ENCODE data around the gene STARD7.

The STARD7 gene

DNA sequence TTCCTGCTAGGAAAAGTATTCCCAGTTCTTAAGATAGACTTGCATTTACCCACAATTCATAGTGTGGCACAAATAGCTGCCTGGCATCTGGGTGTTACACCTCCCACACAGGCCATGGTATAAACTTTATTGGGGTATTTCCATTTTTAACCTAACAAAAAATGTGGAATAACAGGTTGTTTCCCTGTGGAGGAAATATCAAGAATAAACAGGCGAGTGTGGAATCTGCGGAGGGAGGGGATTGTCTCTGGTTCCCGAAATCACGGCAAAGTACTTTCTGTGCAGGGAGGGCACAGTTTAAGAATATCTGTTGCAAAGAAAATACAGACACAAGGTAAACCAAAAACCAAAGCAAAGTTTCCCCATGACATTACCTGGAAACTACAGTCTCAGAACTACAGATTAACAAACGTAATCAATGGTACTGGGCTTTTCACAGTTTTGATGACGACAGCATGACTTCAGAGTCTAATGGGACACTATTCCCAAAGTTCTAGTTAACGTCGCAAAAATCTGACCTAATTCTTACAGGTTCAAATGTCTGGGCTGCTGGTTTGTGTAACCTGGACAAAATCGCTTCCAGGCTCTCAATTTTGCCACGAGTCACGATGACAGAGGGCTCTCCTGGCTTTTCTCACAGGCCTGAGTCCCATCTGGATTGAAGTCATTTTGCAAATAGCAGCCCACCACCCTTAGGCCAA lies 1.4 kb downstream of the STARD7 start:
- Histone ChIP-seq H3K9me3 (ENCODE audit: control insufficient read depth, low read depth, low read length) (no peaks in the 10 kb centered on the region), H3K9ac (ENCODE audit: low read length) (peak overlapping the region; percentile 83), H3K27ac (ENCODE audit: low read length) (peak overlapping the region; percentile 4), H3K36me3 (ENCODE audit: control insufficient read depth, low read depth, low read length) (peaks cover 4% of the 10 kb centered on the region), H3K4me1 (ENCODE audit: control insufficient read depth, low read depth, low read length) (peaks cover 25% of the 10 kb centered on the region), H3K4me3 (ENCODE audit: low read length) (peak overlapping the region; percentile 96), H3K27me3 (ENCODE audit: control insufficient read depth, insufficient read depth, low read length) (no peaks in the 10 kb centered on the region)

DNA sequence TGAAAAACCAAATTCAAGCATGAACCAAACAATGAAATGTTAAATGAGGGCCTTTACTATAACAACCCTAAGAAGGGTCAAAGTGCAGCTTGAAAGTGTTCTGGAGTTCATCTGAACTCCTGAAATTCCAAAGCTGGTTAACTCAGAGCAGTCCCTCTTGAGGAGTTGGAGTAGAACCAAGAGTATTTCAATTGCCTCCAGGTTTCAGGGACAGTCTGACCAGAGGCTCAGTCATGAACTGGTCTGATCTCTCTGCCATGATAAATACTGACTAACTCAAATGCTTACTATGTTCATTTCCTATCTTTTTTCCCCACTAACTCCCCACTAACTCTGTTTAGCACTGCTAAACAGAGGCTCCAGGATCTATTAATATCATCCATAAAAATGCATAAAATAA lies 2.7 kb downstream of the STARD7 start:
- H3K27me3 ChIP-seq (ENCODE audit: control insufficient read depth, insufficient read depth, low read length): no peaks in the 10 kb centered on the region
- no peak overlapping the region for H3K9ac ChIP-seq (ENCODE audit: low read length)
- H3K27ac ChIP-seq (ENCODE audit: low read length): no peak overlapping the region
- peaks cover 25% of the 10 kb centered on the region for H3K4me1 ChIP-seq (ENCODE audit: control insufficient read depth, low read depth, low read length)
- no peaks in the 10 kb centered on the region for H3K9me3 ChIP-seq (ENCODE audit: control insufficient read depth, low read depth, low read length)
- no peak overlapping the region for H3K4me3 ChIP-seq (ENCODE audit: low read length)
- peaks cover 4% of the 10 kb centered on the region for H3K36me3 ChIP-seq (ENCODE audit: control insufficient read depth, low read depth, low read length)

DNA sequence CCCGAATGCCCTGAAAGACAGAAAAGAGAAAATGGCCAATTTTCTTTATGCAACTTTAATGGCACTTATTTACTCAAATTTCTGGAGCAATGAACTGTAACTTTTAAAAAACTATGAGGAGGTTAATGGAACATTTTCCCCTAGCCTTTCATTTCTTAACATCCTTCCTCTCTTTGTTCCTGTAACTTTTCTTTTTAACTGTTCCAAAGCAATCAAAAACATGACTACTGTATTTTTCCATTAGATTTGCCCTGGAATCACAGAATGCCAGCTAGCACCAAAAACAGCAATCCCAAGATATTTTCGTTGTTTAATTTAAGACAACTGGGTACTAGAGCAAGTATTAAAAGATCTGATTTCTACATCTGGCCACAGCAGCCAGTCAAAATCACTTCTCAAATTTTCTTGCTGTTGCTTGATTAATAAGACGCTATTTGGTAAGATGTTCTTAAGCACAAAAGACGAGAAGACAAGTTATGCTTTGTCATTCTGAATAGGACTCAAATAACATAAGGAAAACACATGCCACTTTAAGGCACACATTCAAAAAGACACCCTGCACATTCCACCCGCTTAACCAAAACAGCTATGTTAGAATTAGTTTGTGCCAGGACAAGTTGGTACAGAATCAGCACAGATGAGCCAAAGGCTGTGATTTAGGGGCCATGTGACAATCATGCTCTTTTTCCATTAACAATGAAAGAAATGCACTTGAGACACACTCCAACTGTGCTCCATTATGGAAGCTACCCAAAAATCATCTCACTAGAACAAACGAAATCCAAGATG lies 3.6 kb downstream of the STARD7 start:
- Histone ChIP-seq H3K27me3 (ENCODE audit: control insufficient read depth, insufficient read depth, low read length) (no peaks in the 10 kb centered on the region), H3K9me3 (ENCODE audit: control insufficient read depth, low read depth, low read length) (no peaks in the 10 kb centered on the region), H3K27ac (ENCODE audit: low read length) (no peak overlapping the region), H3K9ac (ENCODE audit: low read length) (no peak overlapping the region), H3K36me3 (ENCODE audit: control insufficient read depth, low read depth, low read length) (peaks cover 4% of the 10 kb centered on the region), H3K4me3 (ENCODE audit: low read length) (no peak overlapping the region), H3K4me1 (ENCODE audit: control insufficient read depth, low read depth, low read length) (peaks cover 25% of the 10 kb centered on the region)

DNA sequence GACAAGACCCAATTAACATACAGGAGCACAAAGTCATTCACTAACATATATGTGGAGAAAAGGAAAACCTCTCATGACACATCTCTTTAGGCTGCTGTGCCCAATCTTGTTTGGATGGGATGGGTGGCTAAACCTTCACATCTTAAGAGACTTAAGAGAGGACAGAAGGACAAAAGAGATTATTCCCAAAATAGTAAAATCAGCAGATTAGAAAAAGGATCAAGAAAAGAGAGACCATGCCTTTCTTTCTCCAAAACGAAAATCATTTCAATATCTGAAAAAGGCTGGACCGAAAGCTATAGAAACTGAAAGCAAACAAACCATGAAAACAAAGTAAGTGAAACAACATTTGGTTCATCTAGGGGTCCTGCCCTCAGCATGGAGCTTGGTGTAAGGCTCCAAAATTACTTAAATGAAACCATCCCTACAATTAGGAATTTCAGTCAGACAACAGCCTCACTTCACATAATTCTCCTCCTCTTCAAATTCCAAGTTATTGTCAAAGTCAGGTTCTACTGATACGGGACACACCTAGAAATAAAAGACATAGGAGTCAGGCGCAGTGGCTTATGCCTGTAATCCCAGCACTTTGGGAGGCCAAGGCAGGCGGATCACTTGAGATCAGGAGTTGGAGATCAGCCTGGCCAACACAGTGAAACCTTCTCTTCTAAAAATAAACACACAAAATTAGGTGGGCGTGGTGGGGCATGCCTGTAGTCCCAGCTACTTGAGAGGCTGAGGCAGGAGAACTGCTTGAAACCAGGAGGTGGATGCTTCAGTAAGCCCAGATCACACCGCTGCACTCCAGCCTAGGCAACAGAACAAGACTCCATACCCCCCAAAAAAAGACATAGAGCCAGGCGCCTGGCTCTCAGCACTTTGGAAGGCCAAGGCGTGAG lies 5.2 kb downstream of the STARD7 start:
- Histone ChIP-seq H3K36me3 (ENCODE audit: control insufficient read depth, low read depth, low read length) (peaks cover 8% of the 10 kb centered on the region), H3K9ac (ENCODE audit: low read length) (no peak overlapping the region), H3K9me3 (ENCODE audit: control insufficient read depth, low read depth, low read length) (no peaks in the 10 kb centered on the region), H3K4me3 (ENCODE audit: low read length) (no peak overlapping the region), H3K27me3 (ENCODE audit: control insufficient read depth, insufficient read depth, low read length) (no peaks in the 10 kb centered on the region), H3K27ac (ENCODE audit: low read length) (no peak overlapping the region), H3K4me1 (ENCODE audit: control insufficient read depth, low read depth, low read length) (peaks cover 22% of the 10 kb centered on the region)

DNA sequence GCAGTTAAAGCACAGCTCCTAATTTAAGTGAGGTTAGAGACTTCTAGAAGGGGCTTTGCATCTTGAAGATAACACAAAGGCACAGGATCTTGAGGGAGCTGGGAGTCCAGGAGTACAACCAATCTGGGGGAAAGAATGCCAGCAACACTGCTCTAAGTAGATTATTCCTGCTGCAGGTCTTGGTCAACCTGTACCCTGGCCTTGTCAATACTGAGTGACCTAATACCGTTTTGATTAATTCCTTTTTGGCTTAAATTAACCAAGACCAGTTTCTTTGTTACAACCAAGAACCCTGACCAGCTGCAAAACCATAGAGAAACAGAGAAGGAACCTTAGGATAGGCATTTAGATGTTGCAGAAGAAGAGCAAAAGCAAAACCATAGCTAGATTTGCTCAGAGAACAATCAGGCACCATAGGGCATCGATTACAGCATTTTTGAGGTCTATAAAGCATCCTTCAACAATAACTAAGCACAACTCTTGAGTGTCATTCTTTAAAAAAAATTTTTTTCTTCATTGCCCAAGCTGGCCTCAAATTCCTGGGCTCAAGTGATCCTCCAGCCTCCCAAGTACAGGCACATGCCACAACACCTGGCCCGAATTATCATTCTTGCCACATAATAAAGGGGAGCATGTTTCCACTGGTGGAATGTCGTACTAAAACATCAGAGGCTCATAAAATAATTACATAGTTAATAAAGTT lies 6.3 kb downstream of the STARD7 start:
- Histone ChIP-seq H3K4me3 (ENCODE audit: low read length) (no peak overlapping the region), H3K36me3 (ENCODE audit: control insufficient read depth, low read depth, low read length) (peaks cover 8% of the 10 kb centered on the region), H3K4me1 (ENCODE audit: control insufficient read depth, low read depth, low read length) (peaks cover 22% of the 10 kb centered on the region), H3K27ac (ENCODE audit: low read length) (no peak overlapping the region), H3K9me3 (ENCODE audit: control insufficient read depth, low read depth, low read length) (no peaks in the 10 kb centered on the region), H3K9ac (ENCODE audit: low read length) (no peak overlapping the region), H3K27me3 (ENCODE audit: control insufficient read depth, insufficient read depth, low read length) (no peaks in the 10 kb centered on the region)

DNA sequence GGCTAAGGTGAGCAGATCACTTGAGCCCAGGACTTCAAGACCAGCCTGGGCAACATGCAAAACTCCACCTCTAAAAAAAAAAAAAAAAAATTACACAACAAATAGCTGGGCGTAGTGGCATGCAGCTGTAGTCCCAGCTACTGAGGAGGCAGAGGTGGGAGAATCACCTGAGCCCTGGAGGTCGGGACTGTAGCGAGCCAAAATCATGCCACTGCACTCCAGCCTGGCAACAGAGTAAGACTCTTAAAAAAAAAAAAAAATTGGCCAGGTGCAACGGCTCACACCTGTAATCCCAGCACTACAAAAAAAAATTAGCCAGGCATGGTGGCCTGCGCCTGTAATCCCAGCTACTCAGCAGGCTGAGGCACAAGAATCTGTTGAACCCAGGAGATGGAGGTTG lies 7.3 kb downstream of the STARD7 start:
- Histone ChIP-seq H3K36me3 (ENCODE audit: control insufficient read depth, low read depth, low read length) (peaks cover 4% of the 10 kb centered on the region), H3K27ac (ENCODE audit: low read length) (no peak overlapping the region), H3K4me1 (ENCODE audit: control insufficient read depth, low read depth, low read length) (peaks cover 16% of the 10 kb centered on the region), H3K27me3 (ENCODE audit: control insufficient read depth, insufficient read depth, low read length) (no peaks in the 10 kb centered on the region), H3K9ac (ENCODE audit: low read length) (no peak overlapping the region), H3K9me3 (ENCODE audit: control insufficient read depth, low read depth, low read length) (no peaks in the 10 kb centered on the region), H3K4me3 (ENCODE audit: low read length) (no peak overlapping the region)

DNA sequence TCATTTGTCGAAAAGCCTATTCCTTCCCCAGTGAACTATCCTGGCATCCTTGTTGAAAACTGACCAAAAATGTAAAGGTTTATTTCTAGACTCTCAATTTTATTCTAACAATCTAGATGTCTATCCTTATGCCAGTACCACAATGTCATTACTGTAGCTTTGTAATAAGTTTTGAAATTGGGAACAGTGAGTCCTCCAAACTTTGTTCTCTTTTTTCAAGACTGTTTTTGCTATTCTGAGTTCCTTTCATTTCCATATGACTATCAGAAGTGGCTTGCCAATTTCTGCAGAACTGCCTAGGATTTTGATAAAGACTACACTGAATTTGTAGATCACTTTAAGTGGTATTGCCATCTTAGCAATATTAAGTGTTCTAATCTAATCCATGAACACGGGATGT lies 9.7 kb downstream of the STARD7 start:
- H3K9ac ChIP-seq (ENCODE audit: low read length): no peak overlapping the region
- H3K36me3 ChIP-seq (ENCODE audit: control insufficient read depth, low read depth, low read length): peaks cover 20% of the 10 kb centered on the region
- H3K27ac ChIP-seq (ENCODE audit: low read length): no peak overlapping the region
- no peaks in the 10 kb centered on the region for H3K9me3 ChIP-seq (ENCODE audit: control insufficient read depth, low read depth, low read length)
- H3K27me3 ChIP-seq (ENCODE audit: control insufficient read depth, insufficient read depth, low read length): no peaks in the 10 kb centered on the region
- H3K4me3 ChIP-seq (ENCODE audit: low read length): no peak overlapping the region
- H3K4me1 ChIP-seq (ENCODE audit: control insufficient read depth, low read depth, low read length): peaks cover 4% of the 10 kb centered on the region

DNA sequence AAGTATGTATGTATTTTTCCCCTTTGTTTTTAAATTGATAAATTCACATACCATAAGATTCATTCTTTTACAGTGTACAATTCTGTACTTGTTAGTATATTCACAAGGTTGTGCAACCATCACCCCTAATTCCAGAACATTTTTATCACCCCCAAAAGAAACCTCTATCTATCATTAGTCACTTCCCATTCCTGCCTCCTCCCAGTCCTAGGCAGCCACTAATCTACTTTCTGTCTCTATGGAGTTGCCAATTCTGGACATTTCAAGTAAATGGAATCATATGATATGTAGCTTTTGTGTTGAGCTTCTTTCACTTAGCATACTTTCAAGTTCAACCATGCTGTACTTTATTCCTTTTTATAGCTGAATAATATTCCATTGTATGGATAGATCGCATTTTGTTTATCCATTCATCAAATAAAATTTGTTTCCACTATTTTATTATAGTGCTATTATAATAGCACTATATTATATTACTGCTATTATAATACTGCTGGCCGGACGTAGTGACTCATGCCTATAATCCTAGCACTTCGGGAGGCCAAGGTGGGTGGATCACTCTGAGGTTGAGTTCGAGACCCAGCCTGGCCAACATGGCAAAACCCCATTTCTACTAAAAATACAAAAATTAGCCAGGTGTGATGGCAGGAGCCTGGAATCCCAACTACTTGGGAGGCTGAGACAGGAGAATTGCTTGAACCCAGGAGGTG lies 10.9 kb downstream of the STARD7 start:
- H3K36me3 ChIP-seq (ENCODE audit: control insufficient read depth, low read depth, low read length): peaks cover 32% of the 10 kb centered on the region
- no peaks in the 10 kb centered on the region for H3K27me3 ChIP-seq (ENCODE audit: control insufficient read depth, insufficient read depth, low read length)
- H3K9ac ChIP-seq (ENCODE audit: low read length): no peak overlapping the region
- H3K9me3 ChIP-seq (ENCODE audit: control insufficient read depth, low read depth, low read length): no peaks in the 10 kb centered on the region
- no peak overlapping the region for H3K4me3 ChIP-seq (ENCODE audit: low read length)
- H3K4me1 ChIP-seq (ENCODE audit: control insufficient read depth, low read depth, low read length): peaks cover 4% of the 10 kb centered on the region
- H3K27ac ChIP-seq (ENCODE audit: low read length): no peak overlapping the region

DNA sequence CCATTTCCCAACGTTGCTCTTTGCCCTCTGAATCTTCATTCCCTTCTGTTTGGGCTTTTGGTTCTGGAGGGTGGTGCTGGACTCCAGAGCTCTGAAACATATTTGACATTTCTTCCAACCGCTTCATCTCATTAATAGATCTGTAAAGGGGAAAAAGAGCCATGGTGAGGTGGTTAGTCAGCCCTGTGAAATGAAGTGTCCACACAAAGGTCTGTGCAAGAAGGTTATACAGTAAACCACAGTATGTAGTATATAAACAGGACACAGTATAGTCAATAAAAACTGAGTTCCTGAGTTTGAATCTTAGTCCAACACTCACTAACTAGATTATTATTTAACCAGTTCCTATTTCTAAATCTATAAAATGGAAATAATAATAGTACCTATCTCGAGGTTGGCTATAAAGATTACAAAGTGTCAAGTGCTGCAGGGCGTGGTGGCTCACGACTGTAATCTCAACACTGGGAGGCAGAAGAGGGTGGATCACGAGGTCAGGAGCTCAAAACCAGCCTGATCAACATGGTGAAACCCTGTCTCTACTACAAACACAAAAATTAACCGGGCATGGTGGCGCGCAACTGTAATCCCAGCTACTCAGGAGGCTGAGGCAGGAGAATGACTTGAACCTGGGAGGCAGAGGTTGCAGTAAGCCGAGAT lies 13.1 kb downstream of the STARD7 start:
- Histone ChIP-seq H3K9me3 (ENCODE audit: control insufficient read depth, low read depth, low read length) (no peaks in the 10 kb centered on the region), H3K4me3 (ENCODE audit: low read length) (no peak overlapping the region), H3K4me1 (ENCODE audit: control insufficient read depth, low read depth, low read length) (peaks cover 4% of the 10 kb centered on the region), H3K36me3 (ENCODE audit: control insufficient read depth, low read depth, low read length) (peaks cover 54% of the 10 kb centered on the region), H3K27me3 (ENCODE audit: control insufficient read depth, insufficient read depth, low read length) (no peaks in the 10 kb centered on the region), H3K9ac (ENCODE audit: low read length) (no peak overlapping the region), H3K27ac (ENCODE audit: low read length) (no peak overlapping the region)

DNA sequence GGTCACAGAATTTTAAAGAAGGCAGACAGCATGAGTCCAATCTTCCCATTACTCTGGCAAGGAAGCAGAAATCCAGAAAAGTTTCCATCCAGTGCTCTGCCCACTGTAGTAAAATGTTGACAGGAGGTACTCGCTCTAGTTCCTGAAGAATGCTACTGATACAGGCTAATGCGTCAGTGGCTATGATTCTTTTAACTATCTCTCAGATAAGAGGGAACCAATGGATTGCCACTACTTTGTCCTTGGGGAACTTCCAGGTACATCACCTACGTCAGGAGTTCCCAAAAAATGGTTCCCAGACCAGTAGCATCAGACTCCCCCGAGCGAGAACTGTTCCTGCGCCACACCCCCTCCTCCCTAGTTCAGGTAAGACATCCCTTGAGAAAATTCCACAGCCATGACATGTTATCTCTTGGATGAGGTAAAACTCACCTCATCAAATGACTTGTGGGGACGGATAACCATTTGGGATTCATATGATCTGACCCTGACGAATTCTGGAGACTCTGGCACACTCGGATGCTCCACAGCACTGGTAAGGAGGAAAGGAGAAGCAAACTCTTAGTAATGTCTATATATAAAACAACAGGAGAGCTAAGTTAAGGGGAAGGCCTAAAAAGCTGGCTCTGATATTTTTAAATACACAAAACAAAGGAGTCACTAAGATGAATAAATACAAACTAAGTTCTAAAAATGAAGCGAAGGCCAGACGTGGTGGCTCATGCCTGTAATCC lies 16.5 kb downstream of the STARD7 start:
- Histone ChIP-seq H3K27ac (ENCODE audit: low read length) (no peak overlapping the region), H3K36me3 (ENCODE audit: control insufficient read depth, low read depth, low read length) (peaks cover 66% of the 10 kb centered on the region), H3K4me1 (ENCODE audit: control insufficient read depth, low read depth, low read length) (no peaks in the 10 kb centered on the region), H3K9me3 (ENCODE audit: control insufficient read depth, low read depth, low read length) (no peaks in the 10 kb centered on the region), H3K27me3 (ENCODE audit: control insufficient read depth, insufficient read depth, low read length) (no peaks in the 10 kb centered on the region), H3K9ac (ENCODE audit: low read length) (no peak overlapping the region), H3K4me3 (ENCODE audit: low read length) (no peak overlapping the region)
